Peyer's patch (tissue), 4 donors: ENCODE data around the gene CYSTM1. TPM values are rescaled to one million over a fixed set of nuclear protein-coding genes. Genes with fewer than 3 reads are reported as not detected.

Experiments used
- DNase-seq, 3 donors: peaks; one replicate each; pipeline ENCODE4 v3.0.0-alpha.2; 2017 to 2019
- H3K27ac ChIP-seq, 4 donors: fragments of 200-600 bp; sonication (generic); one replicate each; pipeline ENCODE4 v1.5.1; 2016 to 2019
- H3K27me3 ChIP-seq, 2 donors: fragments of 200-600 bp; sonication (generic); one replicate each; pipeline ENCODE4 v1.5.1; 2019
- H3K36me3 ChIP-seq, 3 donors: fragments of 200-600 bp; sonication (generic); one replicate each; pipeline ENCODE4 v1.5.1; 2016 to 2019
- H3K4me1 ChIP-seq, 4 donors: fragments of 200-600 bp; sonication (generic); one replicate each; pipeline ENCODE4 v1.5.1; 2016 to 2019
- H3K4me3 ChIP-seq, 4 donors: fragments of 200-600 bp; sonication (generic); 1 replicate in 3 of 4; 2 replicates in 1 of 4; pipeline ENCODE4 v1.5.1; 2016 to 2019; ENCODE audit warnings: mild to moderate bottlenecking in 1 of 4
- H3K9me3 ChIP-seq, 4 donors: fragments of 200-600 bp; sonication (generic); one replicate each; pipeline ENCODE4 v1.5.1; 2016 to 2019; ENCODE audit warnings: mild to moderate bottlenecking in 1 of 4
- POLR2A ChIP-seq, 2 donors: fragments of 450-650 bp; IDR thresholded peaks; one replicate each; pipeline ENCODE4 v1.5.1; 2017; ENCODE audit warnings: antibody characterized with exemption in 2 of 2, mild to moderate bottlenecking in 2 of 2, moderate library complexity in 2 of 2
- total RNA-seq, 4 donors: library from RNA; depleted of rRNA; stranded (reverse); fragments of >200 nt; gene quantifications; one replicate each; pipeline ENCODE4 v1.1.0, GENCODE V29; 2016
- TF ChIP-seq, protein P1 (sequence below), 6 experiments: fragments of 450-650 bp in 4 of 6; fragments of 200-600 bp in 2 of 6; sonication (generic) in 1 of 6; IDR thresholded peaks; one replicate each; pipeline ENCODE4 v1.5.1; 2017 to 2019; ENCODE audit warnings: antibody characterized with exemption in 6 of 6, mild to moderate bottlenecking in 3 of 6, moderate library complexity in 1 of 6

CYSTM1 gene
- total RNA-seq, 4 donors from 2014 or later: 60.2 to 185 (median 140) TPM

DNA sequence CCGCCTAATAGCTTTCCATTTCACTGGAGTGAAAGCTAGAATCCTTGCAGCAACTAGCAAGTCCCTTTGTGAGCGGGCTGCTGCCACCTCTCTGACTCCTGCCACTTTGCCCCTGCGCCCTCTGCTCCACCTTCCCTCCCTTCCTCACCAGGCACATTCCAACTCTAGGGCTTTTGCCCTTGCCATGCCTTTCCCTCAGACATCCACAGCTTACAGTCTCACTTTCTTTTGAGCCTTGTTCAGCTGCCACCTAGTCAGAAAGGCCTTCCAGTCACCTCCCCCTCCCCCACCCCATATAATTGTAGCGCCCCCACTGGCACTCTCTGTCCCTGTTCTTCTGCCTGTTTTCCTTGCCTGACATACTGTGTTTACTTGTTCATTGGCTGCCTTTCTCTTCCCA is 31.0 kb downstream of the CYSTM1 start:
- H3K27ac ChIP-seq: no peak overlapping the region
- H3K4me1 ChIP-seq: peaks cover 0 to 7% (median 0%) of the 10 kb centered on the region in 4 donors
- TF ChIP-seq POLR2A (IDR thresholded peaks at IDR 0.05): no peak
- TF ChIP-seq, protein P1, sequence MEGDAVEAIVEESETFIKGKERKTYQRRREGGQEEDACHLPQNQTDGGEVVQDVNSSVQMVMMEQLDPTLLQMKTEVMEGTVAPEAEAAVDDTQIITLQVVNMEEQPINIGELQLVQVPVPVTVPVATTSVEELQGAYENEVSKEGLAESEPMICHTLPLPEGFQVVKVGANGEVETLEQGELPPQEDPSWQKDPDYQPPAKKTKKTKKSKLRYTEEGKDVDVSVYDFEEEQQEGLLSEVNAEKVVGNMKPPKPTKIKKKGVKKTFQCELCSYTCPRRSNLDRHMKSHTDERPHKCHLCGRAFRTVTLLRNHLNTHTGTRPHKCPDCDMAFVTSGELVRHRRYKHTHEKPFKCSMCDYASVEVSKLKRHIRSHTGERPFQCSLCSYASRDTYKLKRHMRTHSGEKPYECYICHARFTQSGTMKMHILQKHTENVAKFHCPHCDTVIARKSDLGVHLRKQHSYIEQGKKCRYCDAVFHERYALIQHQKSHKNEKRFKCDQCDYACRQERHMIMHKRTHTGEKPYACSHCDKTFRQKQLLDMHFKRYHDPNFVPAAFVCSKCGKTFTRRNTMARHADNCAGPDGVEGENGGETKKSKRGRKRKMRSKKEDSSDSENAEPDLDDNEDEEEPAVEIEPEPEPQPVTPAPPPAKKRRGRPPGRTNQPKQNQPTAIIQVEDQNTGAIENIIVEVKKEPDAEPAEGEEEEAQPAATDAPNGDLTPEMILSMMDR (IDR thresholded peaks at IDR 0.05): no peak
- no peaks in the 10 kb centered on the region for H3K9me3 ChIP-seq
- no peaks in the 10 kb centered on the region for H3K36me3 ChIP-seq
- no peaks in the 10 kb centered on the region for H3K27me3 ChIP-seq
- DNase-seq: no peak
- H3K4me3 ChIP-seq: no peak overlapping the region

DNA sequence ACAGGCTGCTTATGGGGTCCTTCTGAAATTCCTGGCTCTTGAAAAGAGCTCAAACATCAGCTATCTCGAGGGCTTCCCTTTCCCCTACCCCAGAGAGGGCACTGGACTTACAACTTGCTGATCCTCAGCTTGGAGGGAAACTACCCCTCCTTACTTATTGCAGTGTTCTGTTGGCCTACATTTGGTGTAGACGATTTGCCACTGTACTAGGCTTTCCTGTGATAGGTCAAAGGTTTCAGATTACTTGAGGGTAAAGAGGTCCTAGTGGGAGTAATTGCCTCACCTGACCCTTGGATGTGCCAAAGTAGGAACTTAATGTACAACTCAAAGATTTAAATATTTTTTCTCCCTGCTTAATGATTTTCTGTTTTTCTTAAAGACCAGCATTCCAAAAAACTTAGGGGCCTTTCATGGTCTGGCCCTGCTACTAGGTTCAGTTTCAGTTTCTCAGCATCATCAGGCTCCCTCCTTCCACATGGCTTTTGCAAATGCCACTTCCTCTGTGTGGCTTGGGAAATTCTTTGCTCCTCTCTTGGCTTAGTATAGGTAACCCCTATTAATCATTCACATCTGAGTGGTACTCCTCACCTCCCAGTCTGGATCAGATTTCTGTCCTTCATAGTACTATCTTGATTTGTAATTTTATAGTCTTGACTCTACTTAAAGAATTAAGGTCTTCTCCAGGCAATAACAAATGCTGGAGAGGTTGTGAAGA is 32.4 kb downstream of the CYSTM1 start:
- no peak overlapping the region for H3K27ac ChIP-seq
- no peaks in the 10 kb centered on the region for H3K27me3 ChIP-seq
- peaks cover 0 to 7% (median 0%) of the 10 kb centered on the region in 4 donors for H3K4me1 ChIP-seq
- peaks cover 0 to 6% (median 0%) of the 10 kb centered on the region in 3 donors for H3K36me3 ChIP-seq
- no peak overlapping the region for H3K4me3 ChIP-seq
- TF ChIP-seq POLR2A (IDR thresholded peaks at IDR 0.05): no peak
- TF ChIP-seq, protein P1 (IDR thresholded peaks at IDR 0.05): no peak
- H3K9me3 ChIP-seq: no peaks in the 10 kb centered on the region
- no peak for DNase-seq

DNA sequence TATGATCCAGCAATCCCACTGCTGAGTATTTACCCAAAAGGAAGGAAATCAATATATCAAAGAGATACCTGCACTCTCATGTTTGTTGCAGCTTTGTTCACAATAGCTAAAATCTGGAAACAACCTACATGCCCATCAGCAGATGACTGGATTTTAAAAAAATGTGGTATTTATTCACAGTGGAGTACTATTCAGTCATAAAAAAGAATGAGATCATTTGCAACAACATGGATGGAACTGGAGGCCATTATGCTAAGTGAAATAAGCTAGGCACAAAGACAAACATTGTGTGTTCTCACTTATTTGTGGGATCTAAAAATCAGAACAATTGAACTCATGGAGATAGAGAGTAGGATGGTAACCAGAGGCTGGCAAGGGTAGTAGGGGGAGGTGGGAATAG is 33.1 kb downstream of the CYSTM1 start:
- no peak for DNase-seq
- no peak overlapping the region for H3K4me3 ChIP-seq
- TF ChIP-seq, protein P1 (IDR thresholded peaks at IDR 0.05): no peak
- no peak for TF ChIP-seq POLR2A (IDR thresholded peaks at IDR 0.05)
- H3K27me3 ChIP-seq: no peaks in the 10 kb centered on the region
- H3K9me3 ChIP-seq: no peaks in the 10 kb centered on the region
- H3K4me1 ChIP-seq: peaks cover 0 to 7% (median 0%) of the 10 kb centered on the region in 4 donors
- H3K36me3 ChIP-seq: peaks cover 0 to 6% (median 0%) of the 10 kb centered on the region in 3 donors
- no peak overlapping the region for H3K27ac ChIP-seq

DNA sequence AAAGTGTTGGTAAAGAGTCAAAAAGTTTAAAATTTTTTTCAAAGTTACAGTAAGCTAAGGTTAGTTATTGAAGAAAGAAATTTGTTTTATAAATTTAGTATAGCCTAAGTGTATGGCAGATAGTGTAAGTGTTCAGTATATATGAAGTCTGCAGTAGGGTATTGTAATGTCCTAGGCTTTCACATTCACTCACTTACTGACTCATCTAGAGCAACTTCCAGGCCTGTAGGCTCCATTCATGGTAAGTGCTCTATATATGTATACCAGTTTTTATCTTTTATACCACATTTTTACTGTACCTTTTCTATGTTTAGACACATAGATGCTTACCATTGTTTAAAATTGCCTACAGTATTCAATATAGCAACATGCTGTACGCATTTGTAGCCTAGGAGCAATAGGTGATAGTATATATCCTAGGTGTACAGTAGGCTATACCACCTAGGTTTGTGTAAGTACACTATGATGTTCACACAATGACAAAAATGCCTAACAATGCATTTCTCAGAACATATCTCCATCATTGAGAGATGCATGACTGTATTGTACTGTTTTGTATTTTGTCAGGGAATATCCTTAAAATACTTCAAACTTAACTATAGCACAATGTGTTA is 38.5 kb downstream of the CYSTM1 start:
- peaks cover 0 to 18% (median 2%) of the 10 kb centered on the region in 4 donors for H3K4me1 ChIP-seq
- TF ChIP-seq POLR2A (IDR thresholded peaks at IDR 0.05): no peak
- TF ChIP-seq, protein P1 (IDR thresholded peaks at IDR 0.05): no peak
- H3K27me3 ChIP-seq: no peaks in the 10 kb centered on the region
- peaks cover 0 to 6% (median 0%) of the 10 kb centered on the region in 3 donors for H3K36me3 ChIP-seq
- H3K27ac ChIP-seq: no peak overlapping the region
- no peak overlapping the region for H3K4me3 ChIP-seq
- DNase-seq: no peak
- H3K9me3 ChIP-seq: no peaks in the 10 kb centered on the region

DNA sequence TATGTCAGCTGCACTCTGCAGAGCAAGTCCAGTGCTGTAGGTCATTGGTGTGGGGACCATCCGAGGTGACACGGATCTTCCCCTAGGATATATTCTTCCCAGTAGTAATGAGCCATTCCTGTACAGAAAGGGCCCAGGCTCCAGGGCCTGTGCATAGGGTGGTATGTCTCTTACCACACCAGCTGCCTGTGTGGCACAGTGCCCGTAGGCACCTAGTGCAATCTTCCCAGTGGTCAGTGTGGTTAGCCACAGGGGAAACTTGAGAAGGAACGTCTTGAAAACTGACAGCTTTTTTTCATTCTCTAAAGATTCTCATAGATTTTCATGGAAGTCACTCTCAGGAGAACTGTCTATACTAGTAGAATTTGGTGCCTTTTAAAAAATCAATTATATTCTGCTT is 39.8 kb downstream of the CYSTM1 start:
- Histone ChIP-seq H3K4me3 (no peak overlapping the region), H3K27me3 (no peaks in the 10 kb centered on the region), H3K36me3 (peaks cover 0 to 6% (median 0%) of the 10 kb centered on the region in 3 donors), H3K27ac (no peak overlapping the region), H3K4me1 (peaks cover 0 to 30% (median 2%) of the 10 kb centered on the region in 4 donors), H3K9me3 (no peaks in the 10 kb centered on the region)
- no peak for TF ChIP-seq POLR2A (IDR thresholded peaks at IDR 0.05)
- TF ChIP-seq, protein P1 (IDR thresholded peaks at IDR 0.05): no peak
- no peak for DNase-seq
